WTC11 (cell line): ENCODE data around the gene TOM1. TPM values are rescaled to one million over a fixed set of nuclear protein-coding genes. Genes with fewer than 3 reads are reported as not detected.
A peak's percentile ranks its signal among the peaks of the same experiment; 100 is the strongest.

ENCODE experiments used
- ATAC-seq: fragments of 200-7000 bp; cut with Tn5 transposase; 2 replicates; pipeline ENCODE4 v1.10.0; 2021; ENCODE audit warnings: mild to moderate bottlenecking, moderate library complexity
- CTCF ChIA-PET: fragments of 300-600 bp; sonication (Branson Sonifier 250); formaldehyde crosslinking; loops from one replicate; lab custom pipeline; 2021; ENCODE audit warnings: antibody characterized with exemption; lab: Charles Lee
- POLR2A ChIA-PET: fragments of 350-600 bp; sonication (Branson Sonifier 250); formaldehyde crosslinking; loops from one replicate; lab custom pipeline; 2021; ENCODE audit warnings: antibody characterized with exemption; lab: Charles Lee
- DNase-seq: peaks from one replicate; pipeline ENCODE4 v3.0.0; 2021; ENCODE audit warnings: low spot score
- H3K27ac Mint-ChIP-seq: 2 replicates; pipeline ENCODE4 v1.8.0; 2021; ENCODE audit warnings: mixed read lengths
- H3K27me3 Mint-ChIP-seq: 2 replicates; pipeline ENCODE4 v1.8.0; 2021; ENCODE audit warnings: low read depth, mild to moderate bottlenecking, moderate library complexity, mixed read lengths
- H3K36me3 Mint-ChIP-seq: 2 replicates; pipeline ENCODE4 v1.8.0; 2021; ENCODE audit warnings: mixed read lengths
- H3K4me1 Mint-ChIP-seq: 2 replicates; pipeline ENCODE4 v1.8.0; 2022; ENCODE audit warnings: mixed read lengths
- H3K4me3 Mint-ChIP-seq: 2 replicates; pipeline ENCODE4 v1.8.0; 2021; ENCODE audit warnings: mild to moderate bottlenecking, moderate library complexity, mixed read lengths
- H3K9me3 Mint-ChIP-seq: 2 replicates; pipeline ENCODE4 v1.8.0; 2021; ENCODE audit warnings: mixed read lengths
- ATF2 ChIP-seq: sonication (generic); formaldehyde crosslinking; IDR thresholded peaks from 2 replicates; pipeline ENCODE4 v1.8.1; 2022; ENCODE audit warnings: low read depth, missing genetic modification reagents, borderline replicate concordance
- CBFB ChIP-seq: sonication (generic); formaldehyde crosslinking; IDR thresholded peaks from 2 replicates; pipeline ENCODE4 v1.8.1; 2022; ENCODE audit warnings: mild to moderate bottlenecking, low read depth, missing genetic modification reagents
- CDX4 ChIP-seq: fragments of 250-450 bp; sonication (Bioruptor Pico); IDR thresholded peaks from 2 replicates; pipeline ENCODE4 v1.9.0; 2021; ENCODE audit warnings: moderate library complexity, mild to moderate bottlenecking, inconsistent platforms, borderline replicate concordance
- CREM ChIP-seq: sonication (generic); formaldehyde crosslinking; IDR thresholded peaks from 2 replicates; pipeline ENCODE4 v1.8.1; 2022; ENCODE audit warnings: mild to moderate bottlenecking, missing genetic modification reagents, moderate library complexity
- E2F4 ChIP-seq: sonication (generic); formaldehyde crosslinking; IDR thresholded peaks from 2 replicates; pipeline ENCODE4 v1.8.1; 2022; ENCODE audit warnings: low read depth, mild to moderate bottlenecking, moderate library complexity, missing genetic modification reagents, borderline replicate concordance
- E2F5 ChIP-seq: sonication (generic); formaldehyde crosslinking; IDR thresholded peaks from 2 replicates; pipeline ENCODE4 v1.8.1; 2022; ENCODE audit warnings: mild to moderate bottlenecking, moderate library complexity, missing genetic modification reagents
- GRHL2 ChIP-seq: fragments of 250-450 bp; sonication (Bioruptor Pico); IDR thresholded peaks from 2 replicates; pipeline ENCODE4 v1.8.0; 2022; ENCODE audit warnings: mild to moderate bottlenecking, moderate library complexity; ENCODE audit not compliant: insufficient replicate concordance, severe bottlenecking
- JUN ChIP-seq: sonication (generic); formaldehyde crosslinking; IDR thresholded peaks from 2 replicates; pipeline ENCODE4 v1.8.0; 2023; ENCODE audit warnings: mild to moderate bottlenecking, missing genetic modification reagents
- MLX ChIP-seq: sonication (generic); formaldehyde crosslinking; IDR thresholded peaks from 2 replicates; pipeline ENCODE4 v1.8.1; 2023; ENCODE audit warnings: mild to moderate bottlenecking, missing genetic modification reagents, moderate library complexity
- NR1H2 ChIP-seq: sonication (generic); formaldehyde crosslinking; IDR thresholded peaks from 2 replicates; pipeline ENCODE4 v1.9.0; 2021; ENCODE audit warnings: mild to moderate bottlenecking, moderate library complexity, missing genetic modification reagents
- NR2C2 ChIP-seq: sonication (generic); formaldehyde crosslinking; IDR thresholded peaks from 2 replicates; pipeline ENCODE4 v1.8.0; 2022; ENCODE audit warnings: mild to moderate bottlenecking, missing genetic modification reagents
- PRRX2 ChIP-seq: fragments of 250-450 bp; sonication (Bioruptor Pico); IDR thresholded peaks from 2 replicates; pipeline ENCODE4 v1.8.0; 2021; ENCODE audit warnings: mild to moderate bottlenecking
- TEAD4 ChIP-seq: sonication (generic); formaldehyde crosslinking; IDR thresholded peaks from 2 replicates; pipeline ENCODE4 v1.8.0; 2022; ENCODE audit warnings: mild to moderate bottlenecking, missing genetic modification reagents
- USF1 ChIP-seq: sonication (generic); formaldehyde crosslinking; IDR thresholded peaks from 2 replicates; pipeline ENCODE4 v1.8.0; 2022; ENCODE audit warnings: mild to moderate bottlenecking, missing genetic modification reagents
- ZMAT4 ChIP-seq: fragments of 250-450 bp; sonication (Bioruptor Pico); IDR thresholded peaks from 2 replicates; pipeline ENCODE4 v1.9.0; 2021; ENCODE audit warnings: mild to moderate bottlenecking
- ZNF138 ChIP-seq: sonication (generic); formaldehyde crosslinking; conservative IDR thresholded peaks from 2 replicates; pipeline ENCODE4 v1.8.1; 2022; ENCODE audit warnings: mild to moderate bottlenecking, moderate library complexity, missing genetic modification reagents
- ZNF416 ChIP-seq: fragments of 250-450 bp; sonication (Bioruptor Pico); IDR thresholded peaks from 2 replicates; pipeline ENCODE4 v1.9.0; 2021; ENCODE audit warnings: mild to moderate bottlenecking, inconsistent platforms
- ZNF425 ChIP-seq: fragments of 250-450 bp; sonication (Bioruptor Pico); conservative IDR thresholded peaks from 2 replicates; pipeline ENCODE4 v1.9.0; 2021; ENCODE audit warnings: mild to moderate bottlenecking
- ZNF532 ChIP-seq: fragments of 250-450 bp; sonication (Bioruptor Pico); IDR thresholded peaks from 2 replicates; pipeline ENCODE4 v1.9.0; 2021; ENCODE audit warnings: mild to moderate bottlenecking, borderline replicate concordance
- total RNA-seq: library from RNA; stranded (reverse); gene quantifications from 3 replicates; pipeline ENCODE4 v1.2.3, GENCODE V29; 2021

Gene TOM1
- total RNA-seq, 1 experiment from 2014 or later, result 23.5 TPM

GRCh38 chr22:35334004-35334403 is 34.3 kb downstream of the TOM1 start (continued):
- no peak for TF ChIP-seq NR2C2 (CRISPR knock-in tag)

- POLR2A ChIA-PET, result no interaction called here
- ATAC-seq, result peak; percentile 38
- Mint-ChIP-seq H3K9me3 (no peaks in the 10 kb centered on the region), H3K4me3 (no peak overlapping the region)
- TF ChIP-seq NR1H2 (no peak), CDX4 (CRISPR knock-in tag) (no peak), ZNF416 (CRISPR knock-in tag) (no peak), PRRX2 (no peak), ZMAT4 (CRISPR knock-in tag) (no peak), CBFB (CRISPR knock-in tag) (no peak), TEAD4 (CRISPR knock-in tag) (no peak), ATF2 (CRISPR knock-in tag) (no peak), JUN (CRISPR knock-in tag) (no peak), USF1 (CRISPR knock-in tag) (no peak), E2F4 (CRISPR knock-in tag) (no peak), E2F5 (CRISPR knock-in tag) (no peak), GRHL2 (CRISPR knock-in tag) (no peak), MLX (CRISPR knock-in tag) (no peak)
- TF ChIP-seq, all 79 proteins: peak for 0
- DNase-seq, result no peak
- H3K27me3 Mint-ChIP-seq, result no peaks in the 10 kb centered on the region
- CTCF ChIA-PET, result no interaction called here
- H3K4me1 Mint-ChIP-seq, result no peaks in the 10 kb centered on the region
- H3K36me3 Mint-ChIP-seq, result peaks cover 12% of the 10 kb centered on the region
- no peak overlapping the region for H3K27ac Mint-ChIP-seq
These were observed 35.8 kb downstream of the TOM1 start for GRCh38 chr22:35335468-35335867.

GRCh38 chr22:35335936-35336781 is 36.5 kb downstream of the TOM1 start:
- Mint-ChIP-seq H3K4me1 (no peaks in the 10 kb centered on the region), H3K4me3 (no peak overlapping the region), H3K27me3 (no peaks in the 10 kb centered on the region), H3K27ac (no peak overlapping the region), H3K36me3 (peaks cover 13% of the 10 kb centered on the region), H3K9me3 (no peaks in the 10 kb centered on the region)
- ATAC-seq (no peak), DNase-seq (no peak)
- CTCF ChIA-PET, result no interaction called here
- POLR2A ChIA-PET, result no interaction called here
- TF ChIP-seq ZNF138 (CRISPR knock-in tag) (no peak), ZNF425 (CRISPR knock-in tag) (no peak), NR1H2 (no peak), CREM (CRISPR knock-in tag) (no peak), ZNF532 (no peak), GRHL2 (CRISPR knock-in tag) (no peak)
